Measurements from ENCODE around the gene DDX1. TPM values are rescaled to one million over a fixed set of nuclear protein-coding genes. Genes with fewer than 3 reads are reported as not detected.

The DDX1 gene
- total RNA-seq, 1 experiment from 2014 or later: 131 TPM

GRCh38 chr2:15653806-15654726, 62.4 kb downstream of the DDX1 start:
- no peak for DNase-seq (ENCODE audit: low spot score)
- in situ Hi-C loops (cut with HindIII; ENCODE audit: low sequenced_read_pairs): no loop called here

- in situ Hi-C loops (cut with HindIII; ENCODE audit: low sequenced_read_pairs): no loop called here
- no peak for DNase-seq (ENCODE audit: low spot score)
Measured at GRCh38 chr2:15654727-15655073, 63.0 kb downstream of the DDX1 start.

DNA sequence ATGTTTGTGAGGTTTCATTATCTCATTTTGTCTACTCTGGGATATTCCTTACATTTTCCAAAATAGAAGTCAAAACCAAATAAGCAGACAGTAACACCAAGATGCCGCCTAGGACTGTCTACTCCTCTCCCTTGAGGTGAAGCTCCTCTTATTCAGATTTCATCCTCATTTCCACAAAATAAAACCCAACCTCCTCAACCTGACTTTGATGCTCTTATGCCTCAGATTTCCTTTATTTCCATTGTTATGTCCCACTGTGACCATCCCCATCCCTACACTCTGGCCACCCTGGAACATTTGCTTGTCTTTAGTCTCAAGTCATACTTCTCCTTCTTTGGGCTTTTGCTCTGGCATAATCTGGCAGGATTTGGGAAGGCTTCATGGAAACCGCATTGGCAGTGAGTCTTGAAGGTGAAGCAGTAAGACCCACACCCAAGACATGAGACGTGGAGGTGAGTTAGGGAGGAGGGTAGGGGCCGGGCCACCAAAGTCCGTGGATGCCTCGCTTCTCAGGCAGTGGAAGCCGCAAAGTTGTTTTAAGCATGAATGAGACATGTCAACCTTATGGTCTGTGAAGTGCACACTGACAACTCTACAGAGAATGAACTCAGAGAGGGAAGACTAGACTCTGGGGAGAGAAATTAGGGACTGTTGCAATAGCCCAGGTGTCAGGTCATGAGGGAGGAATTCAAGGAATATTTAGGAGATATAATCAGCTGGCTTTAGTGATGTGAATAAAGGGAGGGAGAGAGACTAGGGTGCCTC, 63.6 kb downstream of the DDX1 start:
- in situ Hi-C loops (cut with HindIII; ENCODE audit: low sequenced_read_pairs): no loop called here
- DNase-seq (ENCODE audit: low spot score): no peak

- in situ Hi-C loops (cut with HindIII; ENCODE audit: low sequenced_read_pairs): no loop called here
- DNase-seq (ENCODE audit: low spot score): no peak
Measured at GRCh38 chr2:15656090-15656489, 64.4 kb downstream of the DDX1 start.

DNA sequence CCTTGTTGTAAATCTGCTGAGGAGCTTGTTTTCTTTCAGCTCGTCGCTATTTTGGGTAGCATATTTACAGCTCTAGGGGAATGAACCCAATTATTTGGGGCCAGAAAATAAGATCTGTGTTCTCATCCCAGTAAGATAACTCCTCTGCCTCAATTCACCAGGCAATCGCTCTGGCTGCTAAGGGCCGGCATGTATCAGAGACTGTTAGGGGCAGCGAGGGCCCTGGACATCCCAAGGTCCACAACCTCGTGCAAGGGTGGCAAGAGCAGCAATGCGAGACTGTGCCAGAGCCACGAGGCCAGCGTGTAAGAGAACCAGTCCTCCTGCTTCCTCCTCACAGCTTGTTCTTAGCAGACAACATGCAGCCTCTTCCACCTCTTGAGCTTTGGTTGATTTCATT, 66.1 kb downstream of the DDX1 start:
- in situ Hi-C loops (cut with HindIII; ENCODE audit: low sequenced_read_pairs): no loop called here

GRCh38 chr2:15658911-15659310, 67.2 kb downstream of the DDX1 start:
- in situ Hi-C loops (cut with HindIII; ENCODE audit: low sequenced_read_pairs): no loop called here

More for the DNA sequence above, 66.1 kb downstream of the DDX1 start:
- DNase-seq (ENCODE audit: low spot score): no peak

GRCh38 chr2:15660491-15661294, 69.0 kb downstream of the DDX1 start:
- in situ Hi-C loops (cut with HindIII; ENCODE audit: low sequenced_read_pairs): no loop called here
- no peak for DNase-seq (ENCODE audit: low spot score)

More at GRCh38 chr2:15658911-15659310, 67.2 kb downstream of the DDX1 start:
- no peak for DNase-seq (ENCODE audit: low spot score)

GRCh38 chr2:15661295-15661569, 69.6 kb downstream of the DDX1 start:
- in situ Hi-C loops (cut with HindIII; ENCODE audit: low sequenced_read_pairs): no loop called here
- no peak for DNase-seq (ENCODE audit: low spot score)

- no peak for DNase-seq (ENCODE audit: low spot score)
- in situ Hi-C loops (cut with HindIII; ENCODE audit: low sequenced_read_pairs): no loop called here
Measured at GRCh38 chr2:15662026-15662425, 70.4 kb downstream of the DDX1 start.

GRCh38 chr2:15662579-15662978, 70.9 kb downstream of the DDX1 start:
- no peak for DNase-seq (ENCODE audit: low spot score)
- in situ Hi-C loops (cut with HindIII; ENCODE audit: low sequenced_read_pairs): no loop called here

DNA sequence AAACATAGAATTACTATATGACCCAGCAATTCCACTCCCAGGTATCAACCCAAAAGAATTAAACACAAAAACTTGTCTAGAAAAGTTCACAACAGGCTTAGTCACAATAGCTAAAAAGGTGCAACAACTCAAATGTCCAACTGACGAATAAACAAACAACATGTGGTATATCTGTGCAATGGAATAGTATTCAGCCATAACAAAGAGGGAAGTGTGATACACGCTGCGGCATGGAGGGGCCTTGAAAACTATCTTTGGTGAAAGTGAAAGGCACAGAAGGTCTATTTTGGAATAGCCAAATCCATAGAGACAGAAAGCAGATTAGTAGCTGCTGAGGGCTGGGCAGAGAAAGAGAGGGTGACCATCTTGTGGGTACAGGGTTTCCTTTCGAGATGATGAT, 72.1 kb downstream of the DDX1 start:
- in situ Hi-C loops (cut with HindIII; ENCODE audit: low sequenced_read_pairs): no loop called here

GRCh38 chr2:15664273-15665066, 72.8 kb downstream of the DDX1 start:
- no peak for DNase-seq (ENCODE audit: low spot score)
- in situ Hi-C loops (cut with HindIII; ENCODE audit: low sequenced_read_pairs): no loop called here

More for the DNA sequence above, 72.1 kb downstream of the DDX1 start:
- DNase-seq (ENCODE audit: low spot score): no peak

DNA sequence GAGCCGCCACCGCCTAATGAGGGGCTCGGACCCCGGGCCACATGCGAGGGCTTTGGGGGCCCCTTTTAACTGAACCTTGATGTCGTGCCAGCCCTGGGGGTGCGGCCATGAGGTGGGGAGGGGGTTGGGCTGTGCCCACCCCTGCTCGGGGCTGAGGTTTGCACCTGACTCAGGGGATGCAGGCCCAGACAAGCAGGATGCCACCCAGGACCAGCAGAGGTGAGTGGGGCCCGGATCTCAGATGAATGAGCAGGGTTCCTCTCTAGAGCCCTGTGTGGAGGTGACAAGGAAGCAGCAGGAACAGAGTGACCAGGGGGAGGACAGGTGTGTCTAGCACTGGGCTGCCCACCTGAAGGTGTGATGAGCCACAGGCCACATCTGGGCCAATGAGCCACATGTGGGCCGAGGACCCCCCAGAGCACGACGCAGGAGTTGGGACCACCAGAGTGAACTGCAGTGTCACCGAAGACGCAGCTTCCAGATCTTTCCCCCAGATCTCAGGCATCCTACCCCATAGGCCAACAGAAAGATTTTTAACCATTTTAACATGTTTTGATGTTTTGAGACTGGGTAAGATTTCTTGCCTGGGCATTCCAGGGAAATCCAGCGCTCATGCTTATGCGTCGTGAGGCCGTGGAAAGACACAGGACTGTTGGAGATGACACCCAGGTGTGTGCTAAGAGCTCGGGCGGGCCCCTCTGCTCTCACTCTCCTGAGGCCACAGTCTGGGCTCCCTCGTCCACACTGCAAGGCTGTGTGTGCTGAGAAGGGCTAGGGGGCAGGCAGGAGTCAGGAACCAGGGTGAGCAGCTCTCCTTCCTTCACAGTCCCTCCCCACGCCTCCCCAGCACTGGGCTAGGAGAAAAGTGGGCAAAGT, 73.6 kb downstream of the DDX1 start:
- no peak for DNase-seq (ENCODE audit: low spot score)
- in situ Hi-C loops (cut with HindIII; ENCODE audit: low sequenced_read_pairs): no loop called here

GRCh38 chr2:15665943-15666460, 74.3 kb downstream of the DDX1 start:
- DNase-seq (ENCODE audit: low spot score): no peak
- in situ Hi-C loops (cut with HindIII; ENCODE audit: low sequenced_read_pairs): no loop called here

DNA sequence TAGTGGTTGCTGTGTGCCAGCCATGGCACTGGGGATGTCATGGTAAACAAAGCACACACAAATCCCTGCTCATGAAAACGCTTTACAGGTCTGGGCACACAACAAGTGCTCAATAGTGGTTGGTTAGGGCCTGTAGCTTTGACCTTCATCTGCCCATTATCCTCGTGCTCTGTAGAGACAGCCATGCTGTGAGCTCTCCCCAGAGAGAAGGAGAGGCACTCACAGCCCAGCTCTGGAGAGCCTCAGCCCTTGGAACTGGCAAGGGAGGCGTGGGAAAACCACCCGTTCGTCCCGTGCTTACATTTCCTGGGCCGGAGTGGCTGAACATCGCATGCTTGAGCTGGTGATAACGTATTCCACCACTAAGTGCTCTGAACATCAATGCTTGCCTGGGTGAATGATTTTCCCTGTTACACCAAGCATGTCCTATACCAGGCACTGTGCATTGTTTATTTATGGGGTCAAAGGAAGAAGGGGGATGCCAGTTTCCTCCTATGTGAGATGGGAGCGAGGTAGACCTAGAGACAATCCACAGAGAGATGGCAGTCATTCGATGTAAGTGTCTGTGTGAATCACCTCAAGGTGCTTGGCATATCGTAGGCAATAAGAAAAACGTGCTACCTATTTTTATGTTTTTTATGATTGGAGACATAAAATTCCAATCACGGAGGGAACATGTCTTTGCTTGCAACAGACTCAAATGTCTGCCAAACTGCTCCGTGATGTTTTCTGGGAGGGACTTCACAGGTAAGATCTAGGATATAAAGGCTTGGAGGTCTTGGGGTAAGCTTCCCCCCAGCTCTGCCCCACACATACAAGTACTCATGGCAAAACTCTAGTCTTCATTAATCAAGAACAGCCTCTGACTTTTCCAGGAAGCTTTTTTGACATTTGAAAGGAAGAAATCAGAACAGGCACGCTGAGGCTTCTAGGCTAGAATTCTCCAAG, 75.5 kb downstream of the DDX1 start:
- in situ Hi-C loops (cut with HindIII; ENCODE audit: low sequenced_read_pairs): no loop called here
- no peak for DNase-seq (ENCODE audit: low spot score)

- in situ Hi-C loops (cut with HindIII; ENCODE audit: low sequenced_read_pairs): no loop called here
Measured at GRCh38 chr2:15667809-15668556, 76.3 kb downstream of the DDX1 start.

More at GRCh38 chr2:15667809-15668556, 76.3 kb downstream of the DDX1 start:
- no peak for DNase-seq (ENCODE audit: low spot score)

Measured in G401 (cell line).